GM19025 (cell line): Measurements from ENCODE around the gene AHSG.
"Not testable (repeated sequence)": the region's sequence is repeated elsewhere in the genome, so short reads cannot be mapped to it uniquely, and the experiment has no call there.

Source experiments
- ATAC-seq: cut with Tn5 transposase; IDR thresholded peaks from one replicate; pipeline ENCODE4 v1.9.1; 2021; ENCODE audit warnings: mild to moderate bottlenecking, low read depth, moderate library complexity; ENCODE audit not compliant: unreplicated experiment

Gene AHSG, protein sequence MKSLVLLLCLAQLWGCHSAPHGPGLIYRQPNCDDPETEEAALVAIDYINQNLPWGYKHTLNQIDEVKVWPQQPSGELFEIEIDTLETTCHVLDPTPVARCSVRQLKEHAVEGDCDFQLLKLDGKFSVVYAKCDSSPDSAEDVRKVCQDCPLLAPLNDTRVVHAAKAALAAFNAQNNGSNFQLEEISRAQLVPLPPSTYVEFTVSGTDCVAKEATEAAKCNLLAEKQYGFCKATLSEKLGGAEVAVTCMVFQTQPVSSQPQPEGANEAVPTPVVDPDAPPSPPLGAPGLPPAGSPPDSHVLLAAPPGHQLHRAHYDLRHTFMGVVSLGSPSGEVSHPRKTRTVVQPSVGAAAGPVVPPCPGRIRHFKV

GRCh38 chr3:186612721-186613636 lies at the start of gene AHSG:
TSS of gene AHSG (plus strand) at chr3:186613060. CDS start at chr3:186613142, 82 bp downstream.
- ATAC-seq, result no peak

GRCh38 chr3:186564586-186564985 lies 48.3 kb upstream of the AHSG start:
- ATAC-seq, result no peak

- ATAC-seq, result no peak
Measured at GRCh38 chr3:186566772-186567071, 46.1 kb upstream of the AHSG start.

DNA sequence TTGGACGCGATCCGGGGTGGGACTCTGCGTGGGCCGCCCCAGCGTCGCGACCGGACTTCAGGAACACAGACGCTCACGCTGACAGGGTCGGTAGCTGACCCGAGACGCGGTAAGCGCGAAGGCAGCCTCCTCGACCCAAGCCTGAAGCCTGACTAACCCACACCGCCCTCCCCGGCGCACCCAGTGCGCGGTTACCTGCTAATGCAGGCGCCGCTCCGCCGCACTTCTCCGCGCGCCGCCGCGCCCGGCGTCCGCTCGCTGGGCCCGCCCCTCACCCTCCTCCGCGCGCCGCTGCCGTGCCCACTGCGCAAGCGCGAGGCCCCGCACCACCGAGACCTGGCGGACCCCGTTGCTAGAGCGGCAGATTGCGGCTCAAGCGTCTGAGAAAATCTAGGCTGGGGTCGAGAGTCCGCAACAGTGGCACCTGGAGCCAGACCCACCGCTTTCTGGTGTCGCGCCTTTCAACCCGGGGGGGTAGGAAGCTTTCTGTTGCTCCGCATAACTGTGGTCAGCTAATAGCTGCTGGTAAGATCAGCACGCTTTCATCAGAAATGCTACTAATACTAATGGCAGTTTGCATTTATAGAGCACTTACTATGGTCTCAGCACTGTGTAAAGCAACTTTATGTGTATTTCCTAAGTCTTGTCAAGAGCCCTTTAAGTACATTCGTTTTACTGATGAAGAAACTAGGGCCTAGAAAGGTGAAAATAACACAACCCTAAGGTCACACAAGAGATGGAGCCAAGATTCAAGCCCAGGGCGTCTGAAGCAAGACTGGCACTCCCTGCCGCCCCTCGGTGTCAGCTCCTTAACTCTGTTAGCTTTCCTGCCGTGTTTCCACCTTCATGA lies 45.6 kb upstream of the AHSG start, which contains the start of gene TBCCD1:
TBCCD1 (minus strand) TSS at position 268 of the 850 bp plus-strand sequence. CDS start 3,010 bp downstream, outside the sequence.
- peak; percentile 36 for ATAC-seq

DNA sequence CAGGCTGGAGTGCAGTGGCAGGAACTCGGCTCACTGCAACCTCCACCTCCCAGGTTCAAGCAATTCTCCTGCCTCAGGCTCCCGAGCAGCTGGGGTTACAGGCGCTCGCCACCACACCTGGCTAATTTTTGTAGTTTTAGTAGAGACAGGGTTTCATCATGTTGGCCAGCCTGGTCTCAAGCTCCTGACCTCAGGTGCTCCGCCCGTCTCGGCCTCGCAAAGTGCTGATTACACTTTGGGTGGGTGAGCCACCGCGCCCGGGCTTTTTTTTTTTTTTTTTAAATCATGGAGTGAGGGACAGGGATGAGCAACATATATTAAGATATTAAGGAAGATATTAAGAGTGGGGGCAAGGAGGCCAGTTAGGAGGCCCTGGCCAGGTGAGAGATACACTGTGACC lies 43.5 kb upstream of the AHSG start:
- not testable (repeated sequence) for ATAC-seq

GRCh38 chr3:186569779-186570095 lies 43.1 kb upstream of the AHSG start:
- no peak for ATAC-seq

GRCh38 chr3:186570096-186570940 lies 42.5 kb upstream of the AHSG start, which contains the start of gene DNAJB11:
TSS of gene DNAJB11 (plus strand) at chr3:186570720. CDS start at chr3:186570898, 178 bp downstream.
- ATAC-seq, result peak; percentile 84

GRCh38 chr3:186570941-186571643 lies 41.8 kb upstream of the AHSG start:
- no peak for ATAC-seq

DNA sequence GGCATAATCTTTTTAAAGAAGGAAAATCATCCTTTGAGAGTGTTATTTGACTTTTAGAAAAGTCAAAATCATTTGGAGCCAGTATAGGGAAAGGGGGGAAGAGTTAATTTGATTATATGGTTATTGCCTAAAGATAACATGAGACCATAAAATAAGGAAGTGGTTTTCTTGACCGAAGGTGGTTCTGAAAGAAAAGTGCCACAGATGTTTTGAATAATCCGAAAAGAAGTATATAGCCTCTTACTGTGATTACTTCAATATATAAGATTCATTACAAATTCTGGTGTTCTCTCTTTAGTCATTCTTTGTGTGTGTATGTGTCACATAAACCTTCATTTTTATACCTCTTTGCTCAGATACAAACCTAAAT lies 41.2 kb upstream of the AHSG start:
- ATAC-seq, result no peak

GRCh38 chr3:186577521-186577920 lies 35.3 kb upstream of the AHSG start:
- no peak for ATAC-seq

- ATAC-seq, result no peak
Measured at GRCh38 chr3:186580785-186581184, 32.1 kb upstream of the AHSG start.

DNA sequence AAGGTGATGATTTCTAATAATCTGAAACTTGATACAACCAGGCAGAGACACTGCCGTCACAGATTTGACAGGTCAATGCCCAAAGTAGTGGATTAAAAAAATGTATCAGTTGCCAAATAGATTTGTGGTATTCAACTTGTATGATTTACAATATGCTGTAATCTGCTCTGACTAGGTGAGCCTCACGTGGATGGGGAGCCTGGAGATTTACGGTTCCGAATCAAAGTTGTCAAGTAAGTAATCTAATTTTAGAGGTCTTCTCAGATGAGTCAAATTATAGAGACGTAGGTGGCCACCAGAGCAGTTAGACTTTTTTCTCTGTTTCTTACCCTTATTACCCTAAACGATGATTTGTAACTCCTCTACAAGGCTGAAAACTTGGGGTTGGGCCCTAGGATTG lies 30.3 kb upstream of the AHSG start:
- no peak for ATAC-seq

GRCh38 chr3:186583831-186584230 lies 29.0 kb upstream of the AHSG start:
- ATAC-seq, result no peak

DNA sequence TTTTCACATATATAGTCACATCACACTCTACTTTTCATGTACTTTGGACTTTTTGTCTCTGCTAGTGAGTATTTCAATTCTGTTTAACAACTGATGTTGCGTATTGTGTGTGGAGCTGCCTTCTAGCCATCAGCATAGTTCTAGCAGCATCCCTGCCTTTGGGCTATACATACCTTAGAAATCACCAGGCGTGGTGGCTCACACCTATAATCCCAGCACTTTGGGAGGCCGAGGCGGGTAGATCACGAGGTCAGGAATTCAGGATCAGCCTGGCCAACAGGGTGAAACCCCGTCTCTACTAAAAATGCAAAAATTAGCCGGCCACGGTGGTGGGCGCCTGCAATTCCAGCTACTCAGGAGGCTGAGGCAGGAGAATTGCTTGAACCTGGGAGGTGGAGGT lies 26.6 kb upstream of the AHSG start:
- not testable (repeated sequence) for ATAC-seq

GRCh38 chr3:186587183-186587582 lies 25.7 kb upstream of the AHSG start:
- no peak for ATAC-seq

- ATAC-seq, result no peak
Measured at GRCh38 chr3:186588632-186589031, 24.2 kb upstream of the AHSG start.

- ATAC-seq, result no peak
Measured at GRCh38 chr3:186589121-186589520, 23.7 kb upstream of the AHSG start.

DNA sequence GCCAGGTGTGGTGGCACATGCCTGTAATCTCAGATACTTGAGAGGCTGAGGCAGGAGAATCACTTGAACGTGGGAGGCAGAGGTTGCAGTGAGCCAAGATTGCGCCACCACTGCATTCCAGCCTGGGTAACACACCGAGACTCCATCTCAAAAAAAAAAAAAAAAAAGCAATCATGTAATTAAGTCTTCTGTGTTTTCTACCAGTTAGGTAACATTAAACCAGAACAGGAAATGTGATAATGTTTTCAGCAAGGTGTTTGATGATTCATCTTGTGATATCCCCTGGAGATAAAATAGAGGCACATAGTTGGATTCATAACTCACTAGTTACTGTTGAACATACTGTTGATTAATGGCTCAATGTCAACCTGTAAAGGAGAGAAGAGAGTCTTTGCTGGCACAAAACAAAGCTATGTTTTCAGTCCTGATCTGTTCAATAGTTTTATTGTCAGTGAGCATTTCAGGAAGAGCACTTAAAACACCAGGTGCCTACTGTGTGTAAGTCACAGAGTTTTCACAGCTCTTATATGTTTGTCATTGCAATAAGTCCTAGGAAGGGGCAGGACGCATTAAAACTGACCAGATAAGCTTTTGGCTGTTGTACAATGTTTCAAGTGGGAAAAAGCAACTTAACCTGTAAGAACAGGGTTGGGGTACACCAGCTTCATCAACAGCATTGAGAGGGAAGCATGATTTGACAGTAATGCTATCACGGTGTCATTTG lies 22.8 kb upstream of the AHSG start:
- no peak for ATAC-seq
